Peyer's patch (tissue), 4 donors: ENCODE measurements around the gene PAQR3. TPM values are rescaled to one million over a fixed set of nuclear protein-coding genes. Genes with fewer than 3 reads are reported as not detected.

Experiments used
- DNase-seq, 3 donors: peaks; one replicate each; pipeline ENCODE4 v3.0.0-alpha.2; 2017 to 2019
- H3K27ac ChIP-seq, 4 donors: fragments of 200-600 bp; sonication (generic); one replicate each; pipeline ENCODE4 v1.5.1; 2016 to 2019
- H3K27me3 ChIP-seq, 2 donors: fragments of 200-600 bp; sonication (generic); one replicate each; pipeline ENCODE4 v1.5.1; 2019
- H3K36me3 ChIP-seq, 3 donors: fragments of 200-600 bp; sonication (generic); one replicate each; pipeline ENCODE4 v1.5.1; 2016 to 2019
- H3K4me1 ChIP-seq, 4 donors: fragments of 200-600 bp; sonication (generic); one replicate each; pipeline ENCODE4 v1.5.1; 2016 to 2019
- H3K4me3 ChIP-seq, 4 donors: fragments of 200-600 bp; sonication (generic); 1 replicate in 3 of 4; 2 replicates in 1 of 4; pipeline ENCODE4 v1.5.1; 2016 to 2019; ENCODE audit warnings: mild to moderate bottlenecking in 1 of 4
- H3K9me3 ChIP-seq, 4 donors: fragments of 200-600 bp; sonication (generic); one replicate each; pipeline ENCODE4 v1.5.1; 2016 to 2019; ENCODE audit warnings: mild to moderate bottlenecking in 1 of 4
- POLR2A ChIP-seq, 2 donors: fragments of 450-650 bp; IDR thresholded peaks; one replicate each; pipeline ENCODE4 v1.5.1; 2017; ENCODE audit warnings: antibody characterized with exemption in 2 of 2, mild to moderate bottlenecking in 2 of 2, moderate library complexity in 2 of 2
- total RNA-seq, 4 donors: library from RNA; depleted of rRNA; stranded (reverse); fragments of >200 nt; gene quantifications; one replicate each; pipeline ENCODE4 v1.1.0, GENCODE V29; 2016
- TF ChIP-seq, protein P1 (sequence below), 6 experiments: fragments of 450-650 bp in 4 of 6; fragments of 200-600 bp in 2 of 6; sonication (generic) in 1 of 6; IDR thresholded peaks; one replicate each; pipeline ENCODE4 v1.5.1; 2017 to 2019; ENCODE audit warnings: antibody characterized with exemption in 6 of 6, mild to moderate bottlenecking in 3 of 6, moderate library complexity in 1 of 6

PAQR3 gene
- total RNA-seq, 4 donors from 2014 or later, result 12.9 to 31.5 (median 19.7) TPM

DNA sequence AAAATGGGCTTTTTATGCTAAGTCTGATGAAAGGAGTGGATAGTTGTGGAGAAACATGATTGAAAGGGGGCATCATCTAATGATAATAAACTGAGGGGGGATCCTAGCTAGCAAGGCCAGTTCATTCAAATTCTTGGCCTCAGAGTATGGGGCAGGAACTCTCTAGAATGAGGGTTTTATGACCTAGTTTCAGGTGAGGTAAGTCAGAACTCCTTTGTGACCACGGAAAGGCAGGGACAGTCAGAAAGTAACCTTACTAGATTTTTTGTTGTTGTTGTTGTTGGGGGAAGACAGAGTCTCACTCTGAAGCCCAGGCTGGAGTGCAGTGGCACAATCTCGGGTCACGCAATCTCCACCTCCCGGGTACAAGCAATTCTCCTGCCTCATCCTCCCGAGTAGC, 1.5 kb upstream of the PAQR3 start:
- peak overlapping the region in 1 of 4 donors; percentile 56 for H3K27ac ChIP-seq
- TF ChIP-seq POLR2A (IDR thresholded peaks at IDR 0.05), result no peak
- TF ChIP-seq, protein P1, sequence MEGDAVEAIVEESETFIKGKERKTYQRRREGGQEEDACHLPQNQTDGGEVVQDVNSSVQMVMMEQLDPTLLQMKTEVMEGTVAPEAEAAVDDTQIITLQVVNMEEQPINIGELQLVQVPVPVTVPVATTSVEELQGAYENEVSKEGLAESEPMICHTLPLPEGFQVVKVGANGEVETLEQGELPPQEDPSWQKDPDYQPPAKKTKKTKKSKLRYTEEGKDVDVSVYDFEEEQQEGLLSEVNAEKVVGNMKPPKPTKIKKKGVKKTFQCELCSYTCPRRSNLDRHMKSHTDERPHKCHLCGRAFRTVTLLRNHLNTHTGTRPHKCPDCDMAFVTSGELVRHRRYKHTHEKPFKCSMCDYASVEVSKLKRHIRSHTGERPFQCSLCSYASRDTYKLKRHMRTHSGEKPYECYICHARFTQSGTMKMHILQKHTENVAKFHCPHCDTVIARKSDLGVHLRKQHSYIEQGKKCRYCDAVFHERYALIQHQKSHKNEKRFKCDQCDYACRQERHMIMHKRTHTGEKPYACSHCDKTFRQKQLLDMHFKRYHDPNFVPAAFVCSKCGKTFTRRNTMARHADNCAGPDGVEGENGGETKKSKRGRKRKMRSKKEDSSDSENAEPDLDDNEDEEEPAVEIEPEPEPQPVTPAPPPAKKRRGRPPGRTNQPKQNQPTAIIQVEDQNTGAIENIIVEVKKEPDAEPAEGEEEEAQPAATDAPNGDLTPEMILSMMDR (IDR thresholded peaks at IDR 0.05), result no peak

DNA sequence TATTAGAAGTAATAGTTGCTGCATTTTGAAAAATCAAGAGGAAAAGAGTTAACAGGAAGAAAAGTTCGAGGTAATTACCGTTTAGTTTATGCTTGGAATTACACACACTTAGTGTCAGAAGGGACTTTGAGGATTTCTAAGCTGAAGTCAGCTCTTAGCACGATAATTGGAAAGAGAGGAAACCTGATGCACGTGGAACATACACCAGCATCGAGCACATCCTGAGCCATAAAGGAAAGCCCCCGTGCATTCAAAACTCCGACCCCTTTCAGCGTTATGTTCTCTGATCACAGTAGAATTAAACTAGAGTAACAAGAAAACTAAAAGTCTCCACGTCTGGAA, 400 bp upstream of the PAQR3 start:
- H3K27ac ChIP-seq, result peak overlapping the region; percentile 76 to 85 (median 78)
- TF ChIP-seq, protein P1 (IDR thresholded peaks at IDR 0.05), result no peak
- TF ChIP-seq POLR2A (IDR thresholded peaks at IDR 0.05), result no peak
- DNase-seq, result no peak
- H3K9me3 ChIP-seq, result no peaks in the 10 kb centered on the region
- peak overlapping the region; percentile 84 to 98 (median 92) for H3K4me3 ChIP-seq
- H3K4me1 ChIP-seq, result peaks cover 0 to 15% (median 2%) of the 10 kb centered on the region in 4 donors
- H3K36me3 ChIP-seq, result no peaks in the 10 kb centered on the region
- H3K27me3 ChIP-seq, result no peaks in the 10 kb centered on the region

More for the DNA sequence above, 1.5 kb upstream of the PAQR3 start:
- H3K4me3 ChIP-seq, result no peak overlapping the region
- H3K36me3 ChIP-seq, result no peaks in the 10 kb centered on the region
- peaks cover 0 to 15% (median 2%) of the 10 kb centered on the region in 4 donors for H3K4me1 ChIP-seq
- H3K9me3 ChIP-seq, result no peaks in the 10 kb centered on the region
- no peak for DNase-seq
- H3K27me3 ChIP-seq, result no peaks in the 10 kb centered on the region

DNA sequence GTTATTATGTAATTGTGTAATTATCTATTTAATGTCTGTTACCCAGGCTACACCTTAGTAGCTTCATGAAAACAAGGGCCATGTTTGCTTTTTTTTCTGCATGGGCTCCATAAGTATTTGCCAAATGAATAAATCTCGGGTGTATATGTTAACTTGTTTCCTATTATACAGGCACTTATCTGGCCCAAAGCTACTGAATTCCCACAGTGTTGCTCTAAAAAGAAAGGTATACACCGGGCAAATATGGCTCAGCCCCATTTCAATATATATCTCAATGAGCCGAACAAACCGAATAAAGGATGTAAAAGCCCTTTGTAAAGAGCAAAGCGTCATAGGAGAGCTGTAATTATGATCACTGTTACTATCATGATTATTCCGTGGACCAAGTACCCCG, 767 bp downstream of the PAQR3 start:
- peak overlapping the region; percentile 84 to 98 (median 92) for H3K4me3 ChIP-seq
- no peaks in the 10 kb centered on the region for H3K27me3 ChIP-seq
- no peaks in the 10 kb centered on the region for H3K9me3 ChIP-seq
- no peaks in the 10 kb centered on the region for H3K36me3 ChIP-seq
- TF ChIP-seq POLR2A (IDR thresholded peaks at IDR 0.05), result no peak
- TF ChIP-seq, protein P1 (IDR thresholded peaks at IDR 0.05), result no peak
- peak overlapping the region in 3 of 4 donors; percentile 76 to 80 (median 77) for H3K27ac ChIP-seq
- no peak for DNase-seq
- H3K4me1 ChIP-seq, result peaks cover 0 to 15% (median 2%) of the 10 kb centered on the region in 4 donors

DNA sequence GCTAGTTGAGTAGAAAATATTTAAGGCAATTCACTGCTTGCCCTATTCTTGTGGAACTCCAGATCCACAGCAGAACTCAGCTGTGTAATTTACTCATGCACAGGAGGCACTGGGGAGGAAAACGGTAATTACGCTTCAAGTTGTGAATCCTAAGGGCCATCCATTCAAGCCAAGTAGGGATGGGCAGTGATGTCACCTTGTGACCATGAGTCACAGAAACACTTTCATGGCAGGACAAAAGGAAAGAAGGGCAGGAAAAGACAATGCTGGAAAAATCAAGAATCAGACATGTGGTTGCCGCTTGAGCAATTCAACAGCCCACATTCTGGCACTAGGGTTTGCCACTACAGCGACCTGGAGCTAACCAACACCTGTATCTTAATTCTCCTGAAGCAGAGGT, 1.4 kb downstream of the PAQR3 start:
- Histone ChIP-seq H3K27me3 (no peaks in the 10 kb centered on the region), H3K36me3 (no peaks in the 10 kb centered on the region), H3K4me3 (peak overlapping the region in 1 of 4 donors; percentile 97), H3K4me1 (peaks cover 0 to 15% (median 2%) of the 10 kb centered on the region in 4 donors), H3K9me3 (no peaks in the 10 kb centered on the region), H3K27ac (no peak overlapping the region)
- peak in 1 of 3 donors; percentile 50 for DNase-seq
- TF ChIP-seq POLR2A (IDR thresholded peaks at IDR 0.05), result no peak
- TF ChIP-seq, protein P1 (IDR thresholded peaks at IDR 0.05), result no peak

DNA sequence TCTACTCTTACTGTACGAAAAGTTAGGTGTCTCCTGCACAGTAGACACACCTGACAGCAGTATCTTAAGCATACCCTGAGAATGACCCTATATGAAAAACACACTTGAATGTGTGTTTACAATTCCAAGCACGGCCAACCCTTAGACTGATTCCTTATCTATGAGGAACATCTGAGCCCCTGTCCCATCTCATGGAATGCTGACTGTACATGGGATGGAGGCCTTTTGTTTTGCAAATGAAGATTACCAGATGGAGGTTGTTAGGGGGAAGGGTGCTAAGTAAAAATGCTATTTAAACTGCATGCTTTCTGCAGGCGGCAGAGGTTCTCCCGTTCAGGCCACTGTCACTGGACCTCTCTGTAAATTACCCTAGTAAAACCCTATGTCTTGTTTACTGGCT, 2.2 kb downstream of the PAQR3 start:
- Histone ChIP-seq H3K4me1 (peaks cover 0 to 15% (median 2%) of the 10 kb centered on the region in 4 donors), H3K4me3 (no peak overlapping the region), H3K27me3 (no peaks in the 10 kb centered on the region), H3K36me3 (no peaks in the 10 kb centered on the region), H3K27ac (no peak overlapping the region), H3K9me3 (no peaks in the 10 kb centered on the region)
- DNase-seq, result no peak
- TF ChIP-seq, protein P1 (IDR thresholded peaks at IDR 0.05), result no peak
- no peak for TF ChIP-seq POLR2A (IDR thresholded peaks at IDR 0.05)
